ACHN (cell line): ENCODE data around the gene TMEM131L.

Experiments used
- DNase-seq: peaks from one replicate; pipeline ENCODE4 v3.0.0-alpha.2; 2015
- in situ Hi-C: cut with HindIII; loops from 2 replicates; pipeline ENCODE4 v1.10.0; 2017; ENCODE audit warnings: low sequenced_read_pairs, low pct_ligation_motif_present, low pct_unique_long_range_greater_than_20kb

The TMEM131L gene

DNA sequence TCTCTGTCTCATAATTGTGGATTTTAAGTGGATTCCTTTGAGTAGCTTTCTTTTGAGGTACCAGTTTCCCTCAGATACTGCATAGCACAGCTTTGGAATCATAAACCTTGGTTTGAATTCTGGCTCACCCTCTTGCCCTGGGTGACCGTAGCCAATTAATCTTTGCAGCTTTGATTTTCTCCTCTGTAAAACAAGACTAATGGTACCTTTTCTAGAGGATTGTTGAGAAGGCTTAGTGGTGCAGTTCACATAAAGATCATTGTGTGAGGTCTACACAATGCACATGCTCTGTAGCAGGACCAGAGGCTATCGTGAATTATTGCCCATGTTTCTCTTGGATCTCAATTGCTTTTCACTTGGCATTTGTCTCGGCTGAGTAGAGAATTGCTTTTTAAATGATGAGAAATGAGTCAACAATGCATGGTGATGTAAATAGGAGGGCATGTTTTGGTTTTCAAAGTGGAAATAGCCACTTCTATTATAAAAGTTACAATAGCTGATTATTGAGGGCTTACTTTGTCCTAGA is 47.9 kb downstream of the TMEM131L start:
- in situ Hi-C loops: no loop called here
- DNase-seq: peak; percentile 8

DNA sequence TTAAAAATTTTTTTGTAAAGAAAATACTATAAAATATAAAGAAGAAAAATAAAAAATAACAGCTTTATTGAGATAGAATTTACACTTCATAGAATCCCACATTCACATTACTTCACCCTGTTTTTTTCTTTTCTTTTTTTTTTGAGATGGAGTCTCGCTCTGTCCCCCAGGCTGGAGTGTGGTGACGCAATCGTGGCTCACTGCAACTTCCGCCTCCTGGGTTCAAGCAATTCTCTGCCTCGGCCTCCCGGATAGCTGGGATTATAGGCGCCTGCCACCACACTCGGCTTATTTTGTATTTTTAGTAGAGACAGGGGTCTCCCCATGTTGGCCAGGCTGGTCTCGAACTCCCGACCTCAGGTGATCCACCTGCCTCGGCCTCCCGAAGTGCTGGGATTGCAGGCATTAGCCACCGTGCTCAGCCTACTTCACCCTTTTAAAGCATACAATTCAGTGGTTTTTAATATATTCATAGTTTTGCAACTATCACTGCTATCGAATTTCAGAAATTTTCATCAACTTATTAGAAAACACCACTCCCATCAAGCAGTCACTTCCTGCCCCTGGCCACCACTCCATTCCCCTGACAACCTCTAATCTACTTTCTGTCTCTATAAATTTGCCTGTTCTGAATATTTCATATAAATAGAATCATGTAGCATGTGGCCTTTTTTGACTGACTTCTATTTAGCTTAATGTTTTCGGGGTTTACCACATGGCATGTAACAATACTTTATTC is 48.7 kb downstream of the TMEM131L start:
- in situ Hi-C loops: no loop called here
- DNase-seq: no peak

DNA sequence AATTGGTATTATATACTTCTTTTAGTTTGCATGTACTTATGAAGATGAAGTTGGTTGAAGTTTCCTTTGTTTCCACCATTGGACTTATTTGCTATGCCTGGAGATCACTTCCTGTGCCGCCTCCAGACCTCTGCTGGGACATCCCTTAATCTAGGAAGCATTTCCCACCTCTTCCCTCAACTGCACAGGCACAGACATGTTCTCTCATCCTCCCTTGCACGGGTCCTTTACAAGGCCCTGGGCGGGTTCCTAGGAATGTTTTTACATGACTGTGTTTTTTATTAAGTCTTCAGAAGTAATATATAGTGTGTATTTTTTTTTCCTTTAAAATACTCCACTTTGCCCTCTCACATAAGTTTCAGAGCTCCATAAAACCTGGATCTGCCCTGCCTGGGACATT is 51.0 kb downstream of the TMEM131L start:
- in situ Hi-C loops: no loop called here
- no peak for DNase-seq

DNA sequence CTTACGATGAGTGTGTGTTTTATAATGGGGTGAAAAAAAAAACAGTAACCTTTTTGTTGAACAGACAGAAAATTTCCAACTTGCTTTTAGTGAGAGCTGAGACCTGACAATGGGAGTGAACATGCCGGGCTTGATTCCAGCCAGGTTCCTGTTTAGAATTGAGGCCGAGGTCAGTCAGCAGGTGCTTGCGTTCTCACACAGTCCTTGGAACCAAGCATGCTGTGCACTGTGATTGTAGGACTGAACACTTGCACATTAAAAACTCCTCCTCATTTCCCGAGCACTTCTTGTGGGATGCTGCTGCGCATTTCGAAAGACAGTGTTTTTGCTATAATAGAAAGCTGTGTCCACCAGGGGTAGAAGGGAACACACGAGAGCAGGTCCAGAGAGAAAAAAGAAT is 51.8 kb downstream of the TMEM131L start:
- no peak for DNase-seq
- in situ Hi-C loops: no loop called here

DNA sequence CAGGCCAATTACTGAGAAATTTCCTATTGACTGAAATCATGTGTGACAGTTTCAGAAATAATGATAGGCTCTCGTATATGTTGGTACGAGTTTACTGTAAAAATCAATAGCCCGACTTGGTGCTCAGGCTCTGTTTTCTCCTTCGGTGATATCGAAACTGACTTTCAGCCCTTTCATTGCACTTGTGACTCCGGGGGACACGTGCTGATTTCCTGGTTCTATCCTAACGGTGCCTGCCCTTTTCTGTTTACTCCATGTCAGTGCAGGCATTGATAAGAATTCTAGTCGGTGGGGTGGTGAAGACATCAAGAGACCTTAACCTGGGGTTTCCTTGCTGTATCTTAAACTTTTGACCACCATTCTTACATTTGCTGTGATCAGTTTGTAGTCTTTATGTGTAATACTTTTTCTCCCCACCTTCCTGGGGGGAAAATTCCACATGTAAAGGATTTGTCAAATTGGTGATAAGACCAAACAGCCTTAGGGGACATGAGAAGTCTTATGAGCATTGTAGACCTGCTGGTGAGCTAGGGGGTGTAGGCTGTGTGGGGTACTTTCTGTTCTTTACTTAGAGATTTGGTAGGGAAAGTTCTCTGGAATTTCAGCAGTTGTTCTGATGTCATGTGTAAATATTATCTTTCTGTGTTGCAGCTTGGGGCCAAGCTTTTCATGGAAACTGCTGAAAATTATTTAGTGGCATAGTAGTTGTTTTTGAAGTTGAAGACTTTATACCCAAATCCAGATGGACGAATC is 52.7 kb downstream of the TMEM131L start:
- in situ Hi-C loops: no loop called here
- no peak for DNase-seq

DNA sequence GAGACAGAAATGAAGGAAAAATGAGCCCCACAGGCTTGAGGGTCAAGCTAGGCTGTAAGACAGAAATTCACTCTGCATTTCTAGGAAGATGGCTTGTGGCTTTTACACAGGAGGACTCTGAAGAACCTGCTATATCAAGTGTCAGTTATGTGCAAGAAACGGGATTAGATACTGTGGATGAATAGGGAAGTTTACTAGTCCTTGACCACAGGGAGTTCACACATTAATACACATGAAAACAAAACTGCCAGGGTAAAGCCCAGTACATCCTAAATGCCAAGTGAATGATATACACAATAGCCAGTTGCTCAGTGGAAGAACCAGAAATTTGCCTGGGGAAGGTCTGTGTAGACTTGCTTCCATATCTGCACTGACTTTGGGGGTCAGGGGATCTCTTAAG is 53.5 kb downstream of the TMEM131L start:
- no peak for DNase-seq
- in situ Hi-C loops: no loop called here

DNA sequence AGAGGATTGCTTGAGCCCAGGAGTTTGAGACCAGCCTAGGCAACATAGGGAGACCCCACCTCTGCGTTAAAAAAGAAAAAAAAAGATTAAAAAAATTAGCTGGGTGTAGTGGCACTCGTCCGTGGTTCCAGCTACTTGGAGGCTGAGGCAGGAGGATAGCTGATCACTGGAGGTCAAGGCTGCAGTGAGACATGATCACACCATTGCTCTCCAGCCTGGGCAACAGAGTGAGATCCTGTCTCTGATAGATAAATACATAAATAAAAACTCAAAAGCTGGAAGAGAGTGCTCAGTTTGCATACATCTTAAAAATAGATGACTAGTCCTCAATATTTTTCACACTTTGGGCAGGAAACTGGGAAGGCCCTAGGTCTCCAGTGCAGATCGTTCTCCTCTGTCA is 54.1 kb downstream of the TMEM131L start:
- in situ Hi-C loops: no loop called here
- no peak for DNase-seq

DNA sequence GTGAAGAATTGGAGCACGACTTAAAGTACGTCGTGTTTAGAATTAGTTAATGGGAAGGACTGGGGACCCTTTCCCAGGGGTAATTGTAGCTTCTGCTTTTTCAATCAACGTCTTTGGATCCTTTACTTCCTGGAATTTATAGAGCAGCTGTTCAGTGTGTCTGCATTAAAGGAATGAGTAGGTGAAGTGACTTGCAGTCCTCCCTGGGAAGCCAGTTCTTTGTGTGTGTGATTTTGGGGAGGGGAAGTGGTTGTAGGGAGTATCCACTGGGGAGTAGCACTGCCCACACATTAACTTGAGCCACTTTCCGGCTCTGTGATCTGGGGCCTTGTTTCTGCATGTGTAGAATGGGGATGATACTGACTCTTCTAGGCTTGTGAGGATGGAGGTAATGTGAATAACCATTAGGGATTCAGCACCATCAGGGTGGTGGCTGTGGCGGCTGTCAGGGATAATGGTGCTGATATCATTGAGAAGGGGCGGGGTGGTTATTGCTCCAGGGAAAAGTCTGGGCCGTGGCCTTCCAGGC is 54.7 kb downstream of the TMEM131L start:
- in situ Hi-C loops: no loop called here
- DNase-seq: no peak

DNA sequence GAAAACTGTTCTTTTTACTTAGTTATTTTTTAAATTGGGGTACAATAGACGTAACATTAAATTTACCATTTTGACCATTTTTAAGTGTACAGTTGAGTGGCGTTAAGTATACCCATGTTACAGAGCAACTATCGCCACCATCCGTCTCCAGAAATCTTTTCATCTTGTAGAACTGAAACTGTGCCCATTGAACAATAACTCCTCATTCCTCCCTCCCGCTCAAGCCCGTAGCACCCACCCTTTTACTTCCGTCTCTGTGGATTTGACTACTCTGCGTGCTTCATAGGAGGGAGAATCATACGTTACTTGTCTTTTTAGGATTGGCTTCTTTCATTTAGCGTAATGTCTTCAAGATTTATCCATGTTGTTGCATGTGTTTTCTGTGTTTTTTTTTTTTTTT is 55.3 kb downstream of the TMEM131L start:
- no peak for DNase-seq
- in situ Hi-C loops: no loop called here

DNA sequence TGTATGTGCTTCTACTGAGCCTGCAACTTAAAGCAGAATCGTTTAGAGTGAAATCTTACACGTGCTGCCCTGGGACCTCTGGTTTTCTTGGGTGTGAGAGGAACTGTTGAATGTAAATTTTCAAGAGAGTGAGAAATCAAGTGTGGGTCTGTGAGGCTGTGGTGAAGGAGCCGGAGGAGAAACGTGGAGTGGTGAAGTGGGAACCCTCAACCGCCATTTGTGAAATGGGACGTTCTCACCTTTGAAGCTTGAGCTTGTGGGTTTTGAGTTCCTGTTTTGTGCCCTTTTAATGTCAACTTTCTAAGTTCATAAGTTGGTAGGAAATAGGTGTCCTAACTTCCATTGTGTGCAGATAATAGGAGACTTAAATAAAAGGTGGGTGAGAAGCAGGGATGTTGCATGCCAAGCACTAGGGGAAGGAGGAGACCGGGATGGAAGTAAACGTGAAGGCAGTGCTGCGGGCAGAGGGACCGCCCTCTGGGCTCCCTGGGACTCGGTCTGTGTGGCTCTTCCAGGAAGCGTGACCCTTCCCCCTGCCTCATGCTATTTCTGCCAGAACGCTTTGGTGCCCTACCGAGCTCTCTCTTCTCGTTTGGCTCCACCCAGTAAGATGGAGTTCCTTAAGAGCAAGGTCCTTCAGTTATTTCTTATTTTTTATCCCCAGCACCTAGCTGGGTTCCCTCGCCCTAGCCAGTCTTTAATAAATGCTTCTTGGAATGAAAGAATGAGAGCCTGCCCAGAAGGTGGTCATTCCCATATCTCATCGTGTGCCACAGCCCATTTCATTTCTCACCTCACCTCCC is 56.0 kb downstream of the TMEM131L start:
- no peak for DNase-seq
- in situ Hi-C loops: no loop called here

DNA sequence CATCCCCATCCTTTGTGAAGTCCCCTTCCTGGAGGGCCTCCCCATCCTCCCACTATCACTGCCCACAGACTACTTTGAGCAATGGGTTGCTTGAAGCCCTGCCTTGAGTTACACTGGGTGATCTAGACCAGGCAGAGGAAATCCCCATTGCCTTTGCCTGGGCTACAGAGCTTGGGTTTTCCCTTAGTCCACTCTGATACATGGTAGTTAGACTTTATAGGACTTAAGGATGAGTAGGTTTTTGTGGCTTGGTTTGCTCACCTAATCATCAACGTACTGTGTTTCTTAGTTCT is 56.6 kb downstream of the TMEM131L start:
- DNase-seq: no peak
- in situ Hi-C loops: no loop called here

DNA sequence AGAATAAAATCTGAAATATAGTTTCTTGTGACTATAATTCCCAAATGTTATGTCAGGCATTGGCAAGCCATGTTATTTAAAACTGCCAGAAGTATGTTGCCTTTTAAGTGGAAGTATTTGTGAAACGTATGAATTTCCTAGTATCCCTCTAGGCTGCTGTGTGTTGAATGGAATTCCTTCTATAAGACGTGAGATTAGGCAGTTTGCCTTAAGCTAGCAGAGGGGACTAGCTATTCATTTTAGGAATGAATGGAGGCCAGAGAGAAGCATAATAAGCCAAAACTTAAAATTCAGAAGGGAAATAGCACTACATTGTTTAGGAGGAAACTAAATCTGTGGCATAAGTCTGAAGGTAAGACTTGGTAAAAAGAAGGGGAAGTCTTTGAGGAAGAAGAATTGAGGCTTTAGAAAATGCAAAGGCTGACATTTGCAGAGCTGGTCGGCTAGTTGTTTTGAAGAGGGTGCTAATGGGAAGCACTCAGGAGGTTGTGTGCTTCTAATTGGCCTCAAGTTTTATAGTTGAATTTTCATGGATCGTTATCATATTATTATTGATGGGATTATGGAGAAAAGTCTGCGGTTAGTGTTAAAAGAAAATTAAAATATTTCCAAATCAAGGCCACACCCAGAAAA is 57.1 kb downstream of the TMEM131L start:
- DNase-seq: no peak
- in situ Hi-C loops: no loop called here

DNA sequence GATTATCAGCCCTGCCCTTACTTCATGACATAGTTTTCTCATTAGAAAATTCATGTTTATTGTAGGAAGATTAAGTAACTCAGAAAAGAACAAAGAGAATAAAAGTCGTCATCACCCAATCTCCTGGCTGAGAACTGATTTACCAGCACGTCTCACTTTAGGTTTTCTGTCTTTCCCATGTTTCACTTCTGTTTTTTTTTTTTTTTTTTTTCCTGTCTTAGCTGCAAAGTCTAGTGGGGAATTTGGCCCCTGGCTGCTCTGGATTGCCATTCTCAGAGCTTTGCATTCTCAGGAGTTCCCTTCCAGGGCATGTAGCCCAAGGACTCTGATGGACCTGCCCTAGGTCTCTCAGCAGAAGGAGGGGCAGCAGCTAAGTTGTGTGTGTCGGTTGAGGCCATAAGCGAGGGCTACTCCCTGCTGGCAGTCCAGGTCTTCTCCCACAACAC is 57.8 kb downstream of the TMEM131L start:
- in situ Hi-C loops: no loop called here
- no peak for DNase-seq

DNA sequence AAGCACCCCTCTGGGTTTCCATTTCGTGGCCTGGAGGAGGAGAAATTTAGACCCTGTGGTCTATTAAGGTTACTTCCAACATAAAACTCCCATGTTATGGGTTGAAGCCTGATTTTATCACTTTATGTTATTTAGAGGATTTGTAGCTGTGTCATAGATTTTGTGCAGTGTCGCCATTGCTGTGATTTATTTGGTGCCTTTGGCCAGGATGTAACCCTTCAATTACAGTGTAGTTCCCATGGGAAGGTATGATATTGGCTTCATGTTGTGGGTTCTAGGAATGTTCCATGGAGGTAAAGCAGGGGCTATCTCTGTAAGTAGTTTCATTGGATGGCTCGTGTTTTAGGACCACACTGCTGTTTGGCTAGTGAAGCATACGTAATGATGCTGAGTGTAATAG is 58.5 kb downstream of the TMEM131L start:
- in situ Hi-C loops: no loop called here

DNA sequence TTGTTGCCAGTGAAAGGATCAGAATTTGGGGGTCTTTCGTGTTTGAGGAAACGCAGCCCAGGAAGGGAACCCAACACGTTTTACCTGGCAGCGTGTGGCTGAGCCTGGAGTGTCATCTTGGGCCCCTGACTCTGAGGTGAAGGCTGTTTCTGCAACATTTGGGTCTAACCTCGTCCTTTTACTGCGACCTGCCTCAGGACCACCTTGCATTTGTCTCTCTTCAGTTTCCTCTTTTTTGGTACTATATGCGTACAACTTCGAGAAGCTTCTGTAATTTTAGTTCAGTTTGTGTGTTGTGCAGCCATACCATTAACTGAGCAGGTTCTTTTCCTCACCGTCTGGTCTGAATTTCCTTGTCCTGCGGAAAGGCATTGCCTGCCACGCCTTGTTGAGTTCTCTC is 61.5 kb downstream of the TMEM131L start:
- no peak for DNase-seq
- in situ Hi-C loops: no loop called here

More for the DNA sequence above, 58.5 kb downstream of the TMEM131L start:
- no peak for DNase-seq

DNA sequence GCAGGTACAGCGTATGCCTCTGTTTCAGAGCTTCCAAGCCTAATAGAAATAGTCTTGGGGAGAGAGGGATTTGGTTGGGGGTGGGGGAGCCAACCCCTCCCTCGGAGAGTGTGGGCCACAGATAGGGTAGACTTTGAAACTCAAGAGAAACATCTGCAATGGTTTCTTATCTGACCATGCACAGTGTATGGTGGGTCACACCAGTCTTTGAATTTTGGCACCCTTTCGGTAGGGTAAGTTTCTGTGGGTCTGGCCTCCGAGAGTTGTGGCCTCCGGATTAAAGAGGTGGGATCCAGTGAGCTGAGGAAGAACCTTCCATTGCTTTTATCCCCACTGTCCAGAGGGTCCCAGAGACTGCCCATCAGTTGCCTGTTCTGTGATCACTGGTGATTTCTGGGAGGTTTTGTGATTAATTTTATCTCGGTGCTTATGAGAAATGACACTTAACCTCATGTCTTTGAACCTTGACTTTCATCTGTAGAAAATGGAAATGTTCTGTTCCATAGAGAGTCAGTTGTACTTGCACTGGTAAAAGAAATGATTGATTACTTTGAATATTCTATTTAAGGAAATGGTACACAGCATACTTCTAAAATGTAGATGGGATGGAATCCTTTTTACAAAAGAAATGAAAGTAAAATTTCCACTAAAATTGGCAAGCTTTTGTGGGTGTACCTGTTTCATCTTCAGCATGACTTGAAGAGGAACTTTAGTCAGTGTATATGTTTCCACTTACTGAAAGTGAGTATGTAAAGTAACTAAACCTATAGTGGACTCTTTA is 62.7 kb downstream of the TMEM131L start:
- DNase-seq: no peak

DNA sequence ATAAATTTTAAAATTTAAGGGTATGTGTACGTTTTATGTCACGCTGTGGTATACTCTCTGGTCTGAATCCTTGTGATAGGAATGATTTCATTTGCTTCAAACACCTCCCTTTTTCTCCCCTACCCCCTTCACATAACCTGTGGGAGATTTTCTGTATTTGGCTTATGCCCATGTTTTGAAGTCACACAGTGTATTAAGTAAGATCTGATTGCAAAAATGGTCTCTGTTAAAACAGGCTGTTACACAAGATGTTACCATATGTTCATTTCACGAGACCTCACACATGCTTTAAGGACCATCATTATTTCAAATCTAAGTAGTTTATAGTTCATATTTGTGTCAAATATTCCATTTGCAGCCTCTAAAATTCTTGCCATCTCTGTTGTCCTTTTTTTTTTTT is 63.5 kb downstream of the TMEM131L start:
- in situ Hi-C loops: no loop called here
- no peak for DNase-seq

More for the DNA sequence above, 62.7 kb downstream of the TMEM131L start:
- in situ Hi-C loops: no loop called here
